ENCODE measurements around the gene DLGAP1. TPM values are rescaled to one million over a fixed set of nuclear protein-coding genes. Genes with fewer than 3 reads are reported as not detected.

Gene DLGAP1
- total RNA-seq, 4 donors from 2014 or later, result 1.2 to 1.4 (median 1.4) TPM

DNA sequence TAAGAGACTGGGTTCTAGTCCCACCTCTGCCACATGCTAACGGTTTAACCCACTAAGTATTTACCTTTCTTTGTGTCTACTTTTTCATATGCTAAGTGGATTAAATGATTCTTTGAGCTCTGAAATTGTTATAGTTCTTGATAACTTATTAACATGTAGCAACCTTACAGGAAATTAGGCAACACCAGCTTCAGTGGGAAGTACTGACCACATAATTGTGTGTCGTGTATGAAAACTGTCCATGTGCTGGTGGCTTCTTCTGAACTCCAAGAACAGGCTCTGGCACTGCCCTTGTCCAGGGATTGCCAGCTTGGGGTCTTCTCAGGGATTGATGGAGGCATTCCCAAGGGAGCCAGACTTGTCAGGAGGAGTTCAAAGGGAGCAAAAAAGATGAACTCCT, 577.4 kb downstream of the DLGAP1 start:
- H3K4me3 ChIP-seq, result no peak overlapping the region
- H3K9me3 ChIP-seq, result no peaks in the 10 kb centered on the region
- DNase-seq (ENCODE audit: extremely low spot score), result no peak
- H3K27ac ChIP-seq (replicated peaks in 1 of 4), result no peak overlapping the region
- peaks cover 0 to 16% (median 0%) of the 10 kb centered on the region in 4 donors for H3K27me3 ChIP-seq
- intact Hi-C loops (cut with DNase I), result loop anchor here (10.0 kb wide), 2 partner anchors 107 to 173 kb away; no protein-coding TSS in a partner anchor
- TF ChIP-seq EP300 (IDR thresholded peaks at IDR 0.05) (no peak), POLR2A (IDR thresholded peaks at IDR 0.05; ENCODE audit: low read depth) (no peak), POLR2AphosphoS5 (IDR thresholded peaks at IDR 0.05) (no peak)
- TF ChIP-seq, protein P1, sequence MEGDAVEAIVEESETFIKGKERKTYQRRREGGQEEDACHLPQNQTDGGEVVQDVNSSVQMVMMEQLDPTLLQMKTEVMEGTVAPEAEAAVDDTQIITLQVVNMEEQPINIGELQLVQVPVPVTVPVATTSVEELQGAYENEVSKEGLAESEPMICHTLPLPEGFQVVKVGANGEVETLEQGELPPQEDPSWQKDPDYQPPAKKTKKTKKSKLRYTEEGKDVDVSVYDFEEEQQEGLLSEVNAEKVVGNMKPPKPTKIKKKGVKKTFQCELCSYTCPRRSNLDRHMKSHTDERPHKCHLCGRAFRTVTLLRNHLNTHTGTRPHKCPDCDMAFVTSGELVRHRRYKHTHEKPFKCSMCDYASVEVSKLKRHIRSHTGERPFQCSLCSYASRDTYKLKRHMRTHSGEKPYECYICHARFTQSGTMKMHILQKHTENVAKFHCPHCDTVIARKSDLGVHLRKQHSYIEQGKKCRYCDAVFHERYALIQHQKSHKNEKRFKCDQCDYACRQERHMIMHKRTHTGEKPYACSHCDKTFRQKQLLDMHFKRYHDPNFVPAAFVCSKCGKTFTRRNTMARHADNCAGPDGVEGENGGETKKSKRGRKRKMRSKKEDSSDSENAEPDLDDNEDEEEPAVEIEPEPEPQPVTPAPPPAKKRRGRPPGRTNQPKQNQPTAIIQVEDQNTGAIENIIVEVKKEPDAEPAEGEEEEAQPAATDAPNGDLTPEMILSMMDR (IDR thresholded peaks at IDR 0.05), result no peak
- no peaks in the 10 kb centered on the region for H3K4me1 ChIP-seq
- WGBS, result 69% methylated on average over 2 of the region's 2 CpGs
- H3K36me3 ChIP-seq, result no peaks in the 10 kb centered on the region

DNA sequence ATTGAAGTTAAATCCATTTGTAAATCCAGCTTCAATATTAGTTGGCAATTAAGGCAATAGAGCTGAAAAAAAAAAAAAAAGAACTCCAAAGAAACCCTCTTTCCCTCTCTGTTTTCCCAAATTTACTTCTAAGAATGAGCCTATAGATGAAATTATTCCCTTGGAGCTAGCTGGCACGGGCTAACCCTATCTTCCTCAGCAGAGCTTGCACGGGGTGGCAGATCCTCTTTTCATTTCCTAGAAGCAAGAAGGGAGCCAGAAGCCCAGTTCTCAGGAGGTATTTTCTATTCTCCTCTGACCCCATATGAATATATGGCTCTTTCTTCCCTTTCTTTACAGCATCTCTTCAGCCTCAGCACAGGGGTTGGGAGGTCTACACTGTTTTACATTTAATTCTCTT, 579.1 kb downstream of the DLGAP1 start:
- TF ChIP-seq, protein P1 (IDR thresholded peaks at IDR 0.05), result no peak
- TF ChIP-seq POLR2A (IDR thresholded peaks at IDR 0.05; ENCODE audit: low read depth) (no peak), EP300 (IDR thresholded peaks at IDR 0.05) (no peak), POLR2AphosphoS5 (IDR thresholded peaks at IDR 0.05) (no peak)
- Histone ChIP-seq H3K4me3 (no peak overlapping the region), H3K36me3 (no peaks in the 10 kb centered on the region), H3K27ac (replicated peaks in 1 of 4) (no peak overlapping the region), H3K4me1 (no peaks in the 10 kb centered on the region), H3K9me3 (no peaks in the 10 kb centered on the region), H3K27me3 (peaks cover 0 to 16% (median 0%) of the 10 kb centered on the region in 4 donors)
- WGBS, result 39% methylated on average over 2 of the region's 2 CpGs
- intact Hi-C loops (cut with DNase I), result loop anchor here (10.0 kb wide), 2 partner anchors 109 to 171 kb away; no protein-coding TSS in a partner anchor
- no peak for DNase-seq (ENCODE audit: extremely low spot score)

DNA sequence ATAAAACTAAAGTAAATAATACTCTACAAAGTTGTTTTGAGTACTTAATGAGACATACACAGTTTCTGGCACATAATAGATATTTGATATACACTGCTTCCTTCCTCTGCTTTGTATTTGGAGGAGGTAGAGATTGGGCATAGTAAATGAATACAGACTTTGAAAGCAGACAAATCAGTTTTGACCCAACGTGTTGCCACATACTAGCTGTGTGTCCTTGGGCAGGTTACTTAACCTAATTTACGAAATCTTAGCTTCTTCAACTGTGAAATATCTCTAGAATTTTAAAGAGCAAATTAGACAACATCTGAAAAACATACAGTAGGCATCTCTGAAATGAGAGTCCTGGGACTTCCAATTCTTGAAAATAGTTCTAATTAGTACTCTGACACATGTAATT, 579.7 kb downstream of the DLGAP1 start:
- Histone ChIP-seq H3K27ac (replicated peaks in 1 of 4) (no peak overlapping the region), H3K4me3 (no peak overlapping the region), H3K36me3 (no peaks in the 10 kb centered on the region), H3K9me3 (no peaks in the 10 kb centered on the region), H3K27me3 (peaks cover 0 to 16% (median 0%) of the 10 kb centered on the region in 4 donors), H3K4me1 (no peaks in the 10 kb centered on the region)
- no peak for TF ChIP-seq POLR2AphosphoS5 (IDR thresholded peaks at IDR 0.05)
- intact Hi-C loops (cut with DNase I), result loop anchor here (10.0 kb wide), 2 partner anchors 109 to 171 kb away; no protein-coding TSS in a partner anchor
- no peak for DNase-seq (ENCODE audit: extremely low spot score)
- 71% methylated on average over 2 of the region's 2 CpGs for WGBS

DNA sequence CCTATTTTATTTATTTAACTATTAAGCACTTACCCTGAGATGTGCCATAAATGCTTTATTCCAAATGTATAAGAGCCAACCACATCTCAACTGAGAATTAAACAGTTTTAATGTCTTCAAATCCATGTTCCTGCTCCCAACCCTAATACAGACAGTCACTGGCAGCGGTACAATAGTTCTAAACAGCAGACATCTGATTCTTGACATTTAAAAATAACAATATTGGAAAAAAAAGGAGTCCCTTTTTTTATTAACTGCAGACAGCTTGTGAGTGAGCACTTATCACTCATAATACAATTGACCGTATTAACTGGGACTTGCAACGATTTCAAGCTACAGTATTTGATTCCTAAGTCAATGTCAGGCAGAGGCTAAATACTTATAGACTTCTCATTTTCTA, 580.5 kb downstream of the DLGAP1 start:
- intact Hi-C loops (cut with DNase I), result loop anchor here (10.0 kb wide), 2 partner anchors 110 to 170 kb away; no protein-coding TSS in a partner anchor

GRCh38 chr18:3874125-3874524, 581.0 kb downstream of the DLGAP1 start:
- no peak for TF ChIP-seq POLR2A (IDR thresholded peaks at IDR 0.05; ENCODE audit: low read depth)
- no peak for TF ChIP-seq POLR2AphosphoS5 (IDR thresholded peaks at IDR 0.05)
- no peak for TF ChIP-seq EP300 (IDR thresholded peaks at IDR 0.05)
- TF ChIP-seq, protein P1 (IDR thresholded peaks at IDR 0.05), result no peak
- no peak for DNase-seq (ENCODE audit: extremely low spot score)
- no peaks in the 10 kb centered on the region for H3K4me1 ChIP-seq
- H3K27ac ChIP-seq (replicated peaks in 1 of 4), result no peak overlapping the region
- intact Hi-C loops (cut with DNase I), result loop anchor here (10.0 kb wide), 2 partner anchors 111 to 169 kb away; no protein-coding TSS in a partner anchor
- H3K9me3 ChIP-seq, result no peaks in the 10 kb centered on the region
- no peak overlapping the region for H3K4me3 ChIP-seq
- H3K36me3 ChIP-seq, result no peaks in the 10 kb centered on the region
- peaks cover 0 to 8% (median 0%) of the 10 kb centered on the region in 4 donors for H3K27me3 ChIP-seq
- 26% methylated on average over 7 of the region's 7 CpGs for WGBS

More for the DNA sequence above, 580.5 kb downstream of the DLGAP1 start:
- TF ChIP-seq EP300 (IDR thresholded peaks at IDR 0.05) (no peak), POLR2AphosphoS5 (IDR thresholded peaks at IDR 0.05) (no peak), POLR2A (IDR thresholded peaks at IDR 0.05; ENCODE audit: low read depth) (no peak)
- TF ChIP-seq, protein P1 (IDR thresholded peaks at IDR 0.05), result no peak
- no peak overlapping the region for H3K27ac ChIP-seq (replicated peaks in 1 of 4)
- no peaks in the 10 kb centered on the region for H3K4me1 ChIP-seq
- DNase-seq (ENCODE audit: extremely low spot score), result no peak
- H3K4me3 ChIP-seq, result no peak overlapping the region
- no peaks in the 10 kb centered on the region for H3K36me3 ChIP-seq
- no peaks in the 10 kb centered on the region for H3K9me3 ChIP-seq
- H3K27me3 ChIP-seq, result peaks cover 0 to 12% (median 0%) of the 10 kb centered on the region in 4 donors
- WGBS, result 64% methylated on average over 3 of the region's 3 CpGs
